Measurements from ENCODE around the gene HOXD13.

DNA sequence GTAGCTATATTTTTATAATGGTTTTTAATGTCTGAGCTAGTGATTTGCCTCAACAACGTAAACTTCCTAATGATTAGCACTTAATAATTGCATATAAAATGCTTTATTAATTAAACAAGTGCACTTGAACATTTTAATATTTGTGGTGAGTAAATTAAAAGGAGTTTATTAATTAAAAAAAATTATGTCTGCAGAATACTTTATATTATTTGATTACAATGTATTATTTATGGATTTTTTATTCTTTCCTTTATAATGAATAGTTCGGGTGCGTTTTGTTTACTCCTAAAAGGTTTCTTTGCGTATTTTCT is 39.3 kb downstream of the HOXD13 start:
- TF ChIP-seq EP300 (IDR thresholded peaks at IDR 0.05) (no peak), CTCF (IDR thresholded peaks at IDR 0.05) (no peak)
